ENCODE data around the gene TRIM56. TPM values are rescaled to one million over a fixed set of nuclear protein-coding genes. Genes with fewer than 3 reads are reported as not detected.

Gene TRIM56
- total and polyA plus RNA-seq, 12 donors: 8.3 to 57.3 (median 28.7) TPM

DNA sequence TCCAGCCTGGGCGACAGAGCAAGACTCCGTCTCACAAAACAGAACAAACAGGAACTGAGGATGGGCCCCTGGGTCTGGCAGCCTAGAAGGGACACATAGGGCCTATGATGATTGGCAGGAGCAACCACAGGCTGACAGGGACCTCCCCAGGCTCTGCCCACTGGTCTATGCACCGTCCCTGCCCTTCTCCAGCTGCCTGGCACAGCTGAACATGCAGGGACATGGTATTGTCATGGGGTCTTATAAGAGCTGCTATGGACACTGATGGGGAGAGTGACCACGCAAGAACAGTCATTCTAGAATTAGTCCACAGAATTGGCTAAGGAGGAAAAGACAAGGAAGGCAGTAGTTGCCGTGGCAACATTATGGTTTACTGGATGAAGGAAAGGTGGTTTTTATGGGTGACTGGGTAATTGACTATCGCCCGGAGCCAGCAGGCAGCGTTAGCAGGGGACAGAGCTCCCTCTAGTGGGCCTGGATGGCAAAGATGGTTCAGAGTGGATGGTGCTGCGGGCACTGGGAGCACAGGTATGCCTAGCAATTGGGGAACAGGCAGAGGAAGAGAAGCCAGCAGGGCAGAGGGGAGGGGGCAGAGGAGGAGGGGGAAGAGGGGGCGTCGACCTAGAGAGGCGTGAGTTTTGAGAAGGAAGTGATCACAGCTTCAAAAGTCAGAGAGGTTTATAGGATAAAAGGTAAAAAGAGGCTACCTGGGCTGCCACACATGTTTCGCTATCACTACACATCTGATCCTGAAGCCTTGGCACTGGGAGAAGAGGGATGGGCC is 7.8 kb upstream of the TRIM56 start:
- Histone ChIP-seq H3K4me3 (no peak overlapping the region), H3K27me3 (no peaks in the 10 kb centered on the region), H3K9me3 (replicated peaks in 1 of 3) (no peaks in the 10 kb centered on the region), H3K27ac (no peak overlapping the region), H3K4me1 (replicated peaks in 1 of 2) (no peaks in the 10 kb centered on the region), H3K36me3 (replicated peaks in 1 of 2) (no peaks in the 10 kb centered on the region)
- DNase-seq: peak; percentile 65 to 91 (median 79)
- intact Hi-C loops (cut with DNase I): loop anchor here in 1 of 2 donors (5.0 kb wide), 1 partner anchor 110 kb away; the partner anchor contains the start of gene MUC12
- 16 to 23% (median 20%) methylated on average over 12 to 13 of the region's 13 CpGs for WGBS, 4 donors
- TF ChIP-seq POLR2A (IDR thresholded peaks at IDR 0.05) (no peak), CTCF (IDR thresholded peaks at IDR 0.05) (peak; percentile 68 to 77 (median 75))

- TF ChIP-seq POLR2A (IDR thresholded peaks at IDR 0.05) (no peak), CTCF (IDR thresholded peaks at IDR 0.05) (no peak)
- intact Hi-C loops (cut with DNase I): no loop called here
- no peak overlapping the region for H3K4me3 ChIP-seq
- H3K9me3 ChIP-seq (replicated peaks in 1 of 3): no peaks in the 10 kb centered on the region
- no peaks in the 10 kb centered on the region for H3K36me3 ChIP-seq (replicated peaks in 1 of 2)
- peaks cover 5 to 11% of the 10 kb centered on the region in 2 donors for H3K4me1 ChIP-seq (replicated peaks in 1 of 2)
- no peak for DNase-seq
- no peak overlapping the region for H3K27ac ChIP-seq
- WGBS, 4 donors: 43 to 76% (median 66%) methylated on average over 1 of the region's 1 CpG
- H3K27me3 ChIP-seq: no peaks in the 10 kb centered on the region
Observed at GRCh38 chr7:101081432-101081831, 3.8 kb upstream of the TRIM56 start.

DNA sequence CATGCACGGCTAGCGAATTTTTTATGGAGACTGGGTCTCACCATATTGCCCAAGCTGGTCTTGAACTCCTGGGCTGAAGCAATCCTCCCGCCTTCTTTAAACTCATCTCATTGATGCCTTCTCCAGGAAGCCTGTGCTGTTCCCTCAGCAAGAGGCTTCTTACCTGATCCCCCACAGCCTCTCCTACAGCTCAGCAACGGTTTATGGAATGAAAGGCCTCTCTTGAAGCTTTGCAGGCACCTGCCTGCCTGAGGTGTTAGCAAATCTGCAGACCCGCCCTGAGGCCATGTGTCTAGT is 468 bp upstream of the TRIM56 start:
- Histone ChIP-seq H3K36me3 (replicated peaks in 1 of 2) (peaks cover 0 to 27% of the 10 kb centered on the region in 2 donors), H3K4me1 (replicated peaks in 1 of 2) (peaks cover 11 to 21% of the 10 kb centered on the region in 2 donors), H3K9me3 (replicated peaks in 1 of 3) (no peaks in the 10 kb centered on the region), H3K27me3 (no peaks in the 10 kb centered on the region), H3K4me3 (peak overlapping the region in 1 of 4 donors; percentile 82), H3K27ac (peak overlapping the region; percentile 83 to 96 (median 95))
- intact Hi-C loops (cut with DNase I): no loop called here
- no peak for TF ChIP-seq POLR2A (IDR thresholded peaks at IDR 0.05)
- TF ChIP-seq CTCF (IDR thresholded peaks at IDR 0.05): no peak
- no peak for DNase-seq
- 56 to 61% (median 57%) methylated on average over 5 of the region's 5 CpGs for WGBS, 4 donors

DNA sequence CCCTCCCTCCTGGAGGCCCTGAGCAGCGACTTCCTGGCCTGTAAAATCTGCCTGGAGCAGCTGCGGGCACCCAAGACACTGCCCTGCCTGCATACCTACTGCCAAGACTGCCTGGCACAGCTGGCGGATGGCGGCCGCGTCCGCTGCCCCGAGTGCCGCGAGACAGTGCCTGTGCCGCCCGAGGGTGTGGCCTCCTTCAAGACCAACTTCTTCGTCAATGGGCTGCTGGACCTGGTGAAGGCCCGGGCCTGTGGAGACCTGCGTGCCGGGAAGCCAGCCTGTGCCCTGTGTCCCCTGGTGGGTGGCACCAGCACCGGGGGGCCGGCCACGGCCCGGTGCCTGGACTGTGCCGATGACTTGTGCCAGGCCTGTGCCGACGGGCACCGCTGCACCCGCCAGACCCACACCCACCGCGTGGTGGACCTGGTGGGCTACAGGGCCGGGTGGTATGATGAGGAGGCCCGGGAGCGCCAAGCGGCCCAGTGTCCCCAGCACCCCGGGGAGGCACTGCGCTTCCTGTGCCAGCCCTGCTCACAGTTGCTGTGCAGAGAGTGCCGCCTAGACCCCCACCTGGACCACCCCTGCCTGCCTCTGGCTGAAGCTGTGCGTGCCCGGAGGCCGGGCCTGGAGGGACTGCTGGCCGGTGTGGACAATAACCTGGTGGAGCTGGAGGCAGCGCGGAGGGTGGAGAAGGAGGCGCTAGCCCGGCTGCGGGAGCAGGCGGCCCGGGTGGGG is 2.2 kb downstream of the TRIM56 start:
- Histone ChIP-seq H3K4me3 (no peak overlapping the region), H3K9me3 (replicated peaks in 1 of 3) (no peaks in the 10 kb centered on the region), H3K4me1 (replicated peaks in 1 of 2) (peaks cover 11 to 21% of the 10 kb centered on the region in 2 donors), H3K27ac (no peak overlapping the region), H3K27me3 (no peaks in the 10 kb centered on the region), H3K36me3 (replicated peaks in 1 of 2) (peaks cover 0 to 29% of the 10 kb centered on the region in 2 donors)
- no peak for DNase-seq
- intact Hi-C loops (cut with DNase I): loop anchor here in 1 of 2 donors (2.0 kb wide), 1 partner anchor 51 kb away; no protein-coding TSS in a partner anchor
- TF ChIP-seq CTCF (IDR thresholded peaks at IDR 0.05): no peak
- TF ChIP-seq POLR2A (IDR thresholded peaks at IDR 0.05): no peak
- WGBS, 4 donors: 93 to 96% (median 94%) methylated on average over 11 to 45 of the region's 45 CpGs

Measured in adrenal gland (tissue), 12 donors.